HepG2 (cell line): ENCODE results near the gene CATSPERE. TPM values are rescaled to one million over a fixed set of nuclear protein-coding genes. Genes with fewer than 3 reads are reported as not detected.

Experiments
- BCL6 ChIP-seq: IDR thresholded peaks from 2 replicates; pipeline ENCODE4 v1.6.1; 2016; ENCODE audit warnings: missing genetic modification reagents, missing compliant biosample characterization
- FIP1L1 ChIP-seq: fragments of 200-400 bp; formaldehyde crosslinking; IDR thresholded peaks from 2 replicates; pipeline ENCODE4 v1.6.1; 2018; ENCODE audit warnings: low read depth, mild to moderate bottlenecking, low read length, moderate library complexity, borderline replicate concordance; ENCODE audit not compliant: insufficient read depth
- NFKB2 ChIP-seq: sonication (generic); formaldehyde crosslinking; IDR thresholded peaks from 2 replicates; pipeline ENCODE4 v1.4.0; 2020; ENCODE audit warnings: missing genetic modification reagents, borderline replicate concordance
- RORA ChIP-seq: sonication (generic); formaldehyde crosslinking; IDR thresholded peaks from 2 replicates; pipeline ENCODE4 v1.5.0; 2020; ENCODE audit warnings: mild to moderate bottlenecking, missing genetic modification reagents, moderate library complexity
- TOPORS ChIP-seq: sonication (generic); formaldehyde crosslinking; IDR thresholded peaks from 2 replicates; pipeline ENCODE4 v1.8.0; 2023; ENCODE audit warnings: mild to moderate bottlenecking, missing genetic modification reagents
- YY1 ChIP-seq: IDR thresholded peaks from 2 replicates; pipeline ENCODE4 v1.6.1; 2011; ENCODE audit warnings: low read length, low read depth, moderate library complexity, mild to moderate bottlenecking; ENCODE audit not compliant: insufficient read depth, insufficient replicate concordance
- ZBTB7B ChIP-seq: sonication (generic); formaldehyde crosslinking; IDR thresholded peaks from 2 replicates; pipeline ENCODE4 v1.4.0; 2020; ENCODE audit warnings: missing genetic modification reagents
- ZNF12 ChIP-seq: sonication (generic); formaldehyde crosslinking; IDR thresholded peaks from 2 replicates; pipeline ENCODE4 v1.5.0; 2020; ENCODE audit warnings: missing genetic modification reagents
- ZNF180 ChIP-seq: sonication (generic); formaldehyde crosslinking; IDR thresholded peaks from 2 replicates; pipeline ENCODE4 v1.4.0; 2020; ENCODE audit warnings: low read depth, missing genetic modification reagents, borderline replicate concordance
- ZNF629 ChIP-seq: sonication (generic); formaldehyde crosslinking; conservative IDR thresholded peaks from 2 replicates; pipeline ENCODE4 v1.5.0; 2020; ENCODE audit warnings: missing genetic modification reagents
- ZNF777 ChIP-seq: sonication (generic); formaldehyde crosslinking; IDR thresholded peaks from 2 replicates; pipeline ENCODE4 v1.4.0; 2020; ENCODE audit warnings: missing genetic modification reagents
- polyA plus RNA-seq, 8 experiments: library from polyadenylated mRNA; depleted of rRNA in 3 of 8; stranded (reverse) in 7 of 8; unstranded in 1 of 8; fragments of >200 nt; fragmentation: Illumina TruSeq in 4 of 8; extraction: Trizol in 4 of 8; gene quantifications; 2 replicates each; pipeline versions ENCODE4 v1.2.1 to v1.2.3, GENCODE V29; 2011 to 2016; ENCODE audit warnings: low read depth in 4 of 8, missing spikeins in 1 of 8, mixed read lengths in 1 of 8; ENCODE audit not compliant: insufficient read depth in 1 of 8
- total RNA-seq, 5 experiments: library from RNA; depleted of rRNA; stranded (reverse); fragments of >200 nt; fragmentation: Illumina TruSeq; extraction: Trizol; gene quantifications; 2 replicates each; pipeline ENCODE4 v1.2.3, GENCODE V29; 2016; ENCODE audit warnings: low read depth in 1 of 5
- TF ChIP-seq, protein P1 (sequence below): sonication (generic); formaldehyde crosslinking; IDR thresholded peaks from 2 replicates; pipeline ENCODE4 v1.4.0; 2020; ENCODE audit warnings: missing genetic modification reagents, borderline replicate concordance
- TF ChIP-seq, protein P2 (sequence below): sonication (generic); formaldehyde crosslinking; IDR thresholded peaks from 2 replicates; pipeline ENCODE4 v1.4.0; 2020; ENCODE audit warnings: missing genetic modification reagents
- TF ChIP-seq, protein P3 (sequence below): sonication (generic); formaldehyde crosslinking; IDR thresholded peaks from 2 replicates; pipeline ENCODE4 v1.4.0; 2020; ENCODE audit warnings: missing genetic modification reagents

The CATSPERE gene
- total and polyA plus RNA-seq, 2 of the 13 experiments (the other 11 are each of a cell fraction or from before 2014, with no cell fraction given): 0.34 to 0.51 TPM

DNA sequence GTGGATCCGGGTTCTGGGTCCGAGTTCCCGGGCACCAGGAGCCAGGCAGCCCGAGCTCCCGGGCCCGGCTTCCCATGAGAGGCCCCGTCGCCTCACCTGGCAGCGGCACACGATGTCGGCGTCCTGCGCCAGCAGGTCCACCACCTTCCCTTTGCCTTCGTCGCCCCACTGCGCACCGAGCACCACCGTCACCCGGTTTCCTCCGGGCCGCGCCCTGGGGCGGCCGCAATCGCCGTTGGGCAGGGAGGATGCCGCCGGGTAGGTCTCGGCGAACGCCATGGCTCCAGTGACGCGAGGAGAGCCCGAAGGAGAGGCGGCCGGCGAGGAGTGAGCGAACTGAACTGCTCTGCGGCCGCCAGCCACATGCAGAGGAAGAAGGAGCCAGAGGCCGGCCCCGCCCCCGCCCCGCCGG lies 9.5 kb upstream of the CATSPERE start, which contains the start of gene ADSS2 (continued):
- TF ChIP-seq, protein P1, sequence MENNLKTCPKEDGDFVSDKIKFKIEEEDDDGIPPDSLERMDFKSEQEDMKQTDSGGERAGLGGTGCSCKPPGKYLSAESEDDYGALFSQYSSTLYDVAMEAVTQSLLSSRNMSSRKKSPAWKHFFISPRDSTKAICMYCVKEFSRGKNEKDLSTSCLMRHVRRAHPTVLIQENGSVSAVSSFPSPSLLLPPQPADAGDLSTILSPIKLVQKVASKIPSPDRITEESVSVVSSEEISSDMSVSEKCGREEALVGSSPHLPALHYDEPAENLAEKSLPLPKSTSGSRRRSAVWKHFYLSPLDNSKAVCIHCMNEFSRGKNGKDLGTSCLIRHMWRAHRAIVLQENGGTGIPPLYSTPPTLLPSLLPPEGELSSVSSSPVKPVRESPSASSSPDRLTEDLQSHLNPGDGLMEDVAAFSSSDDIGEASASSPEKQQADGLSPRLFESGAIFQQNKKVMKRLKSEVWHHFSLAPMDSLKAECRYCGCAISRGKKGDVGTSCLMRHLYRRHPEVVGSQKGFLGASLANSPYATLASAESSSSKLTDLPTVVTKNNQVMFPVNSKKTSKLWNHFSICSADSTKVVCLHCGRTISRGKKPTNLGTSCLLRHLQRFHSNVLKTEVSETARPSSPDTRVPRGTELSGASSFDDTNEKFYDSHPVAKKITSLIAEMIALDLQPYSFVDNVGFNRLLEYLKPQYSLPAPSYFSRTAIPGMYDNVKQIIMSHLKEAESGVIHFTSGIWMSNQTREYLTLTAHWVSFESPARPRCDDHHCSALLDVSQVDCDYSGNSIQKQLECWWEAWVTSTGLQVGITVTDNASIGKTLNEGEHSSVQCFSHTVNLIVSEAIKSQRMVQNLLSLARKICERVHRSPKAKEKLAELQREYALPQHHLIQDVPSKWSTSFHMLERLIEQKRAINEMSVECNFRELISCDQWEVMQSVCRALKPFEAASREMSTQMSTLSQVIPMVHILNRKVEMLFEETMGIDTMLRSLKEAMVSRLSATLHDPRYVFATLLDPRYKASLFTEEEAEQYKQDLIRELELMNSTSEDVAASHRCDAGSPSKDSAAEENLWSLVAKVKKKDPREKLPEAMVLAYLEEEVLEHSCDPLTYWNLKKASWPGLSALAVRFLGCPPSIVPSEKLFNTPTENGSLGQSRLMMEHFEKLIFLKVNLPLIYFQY (CRISPR knock-in tag): no peak
- TF ChIP-seq YY1 (peak; percentile 11), ZNF180 (CRISPR knock-in tag) (no peak), ZNF777 (peak; percentile 67), ZBTB7B (CRISPR knock-in tag) (no peak), ZNF629 (CRISPR knock-in tag) (no peak), BCL6 (no peak; the same call in 1 of the 2 replicates), FIP1L1 (no peak), TOPORS (0 out of 2 replicates have a peak, but pooled peaks have one; percentile 44), NFKB2 (peak; percentile 66; the same call in 1 of the 2 replicates), RORA (CRISPR knock-in tag) (no peak), ZNF12 (CRISPR knock-in tag) (no peak)
- TF ChIP-seq, protein P2, sequence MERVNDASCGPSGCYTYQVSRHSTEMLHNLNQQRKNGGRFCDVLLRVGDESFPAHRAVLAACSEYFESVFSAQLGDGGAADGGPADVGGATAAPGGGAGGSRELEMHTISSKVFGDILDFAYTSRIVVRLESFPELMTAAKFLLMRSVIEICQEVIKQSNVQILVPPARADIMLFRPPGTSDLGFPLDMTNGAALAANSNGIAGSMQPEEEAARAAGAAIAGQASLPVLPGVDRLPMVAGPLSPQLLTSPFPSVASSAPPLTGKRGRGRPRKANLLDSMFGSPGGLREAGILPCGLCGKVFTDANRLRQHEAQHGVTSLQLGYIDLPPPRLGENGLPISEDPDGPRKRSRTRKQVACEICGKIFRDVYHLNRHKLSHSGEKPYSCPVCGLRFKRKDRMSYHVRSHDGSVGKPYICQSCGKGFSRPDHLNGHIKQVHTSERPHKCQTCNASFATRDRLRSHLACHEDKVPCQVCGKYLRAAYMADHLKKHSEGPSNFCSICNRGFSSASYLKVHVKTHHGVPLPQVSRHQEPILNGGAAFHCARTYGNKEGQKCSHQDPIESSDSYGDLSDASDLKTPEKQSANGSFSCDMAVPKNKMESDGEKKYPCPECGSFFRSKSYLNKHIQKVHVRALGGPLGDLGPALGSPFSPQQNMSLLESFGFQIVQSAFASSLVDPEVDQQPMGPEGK (CRISPR knock-in tag): no peak
- TF ChIP-seq, protein P3, sequence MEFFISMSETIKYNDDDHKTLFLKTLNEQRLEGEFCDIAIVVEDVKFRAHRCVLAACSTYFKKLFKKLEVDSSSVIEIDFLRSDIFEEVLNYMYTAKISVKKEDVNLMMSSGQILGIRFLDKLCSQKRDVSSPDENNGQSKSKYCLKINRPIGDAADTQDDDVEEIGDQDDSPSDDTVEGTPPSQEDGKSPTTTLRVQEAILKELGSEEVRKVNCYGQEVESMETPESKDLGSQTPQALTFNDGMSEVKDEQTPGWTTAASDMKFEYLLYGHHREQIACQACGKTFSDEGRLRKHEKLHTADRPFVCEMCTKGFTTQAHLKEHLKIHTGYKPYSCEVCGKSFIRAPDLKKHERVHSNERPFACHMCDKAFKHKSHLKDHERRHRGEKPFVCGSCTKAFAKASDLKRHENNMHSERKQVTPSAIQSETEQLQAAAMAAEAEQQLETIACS: no peak
